Neural cell (in vitro differentiated cells): ENCODE results near the gene RCSD1. TPM values are rescaled to one million over a fixed set of nuclear protein-coding genes. Genes with fewer than 3 reads are reported as not detected.
"Not testable (repeated sequence)": the region's sequence is repeated elsewhere in the genome, so short reads cannot be mapped to it uniquely, and the experiment has no call there.

Experiments
- H2AFZ ChIP-seq: fragments of 200-600, 300-800 bp; sonication (generic), shearing (Covaris generic); 2 replicates; pipeline ENCODE4 v1.6.0; 2014; ENCODE audit warnings: low read depth, mild to moderate bottlenecking, antibody characterized with exemption, low read length, moderate library complexity
- H3F3A ChIP-seq: fragments of 200-600 bp; shearing (Covaris generic); 2 replicates; pipeline ENCODE4 v1.6.1; 2016; ENCODE audit warnings: mild to moderate bottlenecking, moderate library complexity, mixed read lengths, antibody characterized with exemption, low read length; ENCODE audit not compliant: insufficient read depth, poor library complexity, severe bottlenecking
- H3K27ac ChIP-seq: fragments of 200-600, 300-800 bp; sonication (generic), shearing (Covaris generic); 2 replicates; pipeline ENCODE4 v1.5.1; 2014; ENCODE audit warnings: mild to moderate bottlenecking, low read length, moderate library complexity
- H3K27me3 ChIP-seq: fragments of 300-800, 200-600 bp; sonication (generic), shearing (Covaris generic); 2 replicates; pipeline ENCODE4 v1.6.0; 2014; ENCODE audit warnings: mild to moderate bottlenecking, low read depth, low read length, moderate library complexity; ENCODE audit not compliant: insufficient read depth
- H3K36me3 ChIP-seq: fragments of 300-800, 200-600 bp; sonication (generic), shearing (Covaris generic); 2 replicates; pipeline ENCODE4 v1.5.1; 2014; ENCODE audit warnings: mild to moderate bottlenecking, antibody characterized with exemption, low read length, moderate library complexity; ENCODE audit not compliant: insufficient read depth
- H3K4me2 ChIP-seq: fragments of 300-800, 200-600 bp; sonication (generic), shearing (Covaris generic); 2 replicates; pipeline ENCODE4 v1.6.0; 2014; ENCODE audit warnings: mild to moderate bottlenecking, low read length
- H3K4me3 ChIP-seq: fragments of 300-800, 200-600 bp; sonication (generic), shearing (Covaris generic); 2 replicates; pipeline ENCODE4 v1.5.1; 2014; ENCODE audit warnings: mild to moderate bottlenecking, low read length, moderate library complexity
- H3K79me2 ChIP-seq: fragments of 200-600 bp; shearing (Covaris generic); replicated peaks from 2 replicates; pipeline ENCODE4 v1.6.0; 2014; ENCODE audit warnings: mild to moderate bottlenecking, low read length, moderate library complexity; ENCODE audit not compliant: insufficient read depth
- H3K9ac ChIP-seq: fragments of 300-800, 200-600 bp; sonication (generic), shearing (Covaris generic); 2 replicates; pipeline ENCODE4 v1.6.1; 2016; ENCODE audit warnings: mild to moderate bottlenecking, low read length, mixed read lengths
- H3K9me2 ChIP-seq: fragments of 200-600 bp; shearing (Covaris generic); 2 replicates; pipeline ENCODE4 v1.6.1; 2016; ENCODE audit warnings: mild to moderate bottlenecking, low read length, mixed read lengths; ENCODE audit not compliant: insufficient read depth
- H3K9me3 ChIP-seq: fragments of 200-600, 300-800 bp; sonication (generic), shearing (Covaris generic); 2 replicates; pipeline ENCODE4 v1.6.1; 2016; ENCODE audit warnings: mild to moderate bottlenecking, mixed run types, low read length, moderate library complexity, mixed read lengths
- H4K20me1 ChIP-seq: fragments of 200-600 bp; shearing (Covaris generic); 2 replicates; pipeline ENCODE4 v1.6.1; 2016; ENCODE audit warnings: mild to moderate bottlenecking, mixed run types; ENCODE audit not compliant: insufficient read depth
- EP300 ChIP-seq: fragments of 450-650 bp; conservative IDR thresholded peaks from 2 replicates; pipeline ENCODE4 v1.6.1; 2014; ENCODE audit warnings: antibody characterized with exemption, mild to moderate bottlenecking, moderate library complexity; ENCODE audit not compliant: poor library complexity, severe bottlenecking
- EZH2 ChIP-seq: fragments of 200-600, 300-800 bp; shearing (Covaris generic), sonication (generic); IDR thresholded peaks from 2 replicates; pipeline ENCODE4 v1.6.1; 2014; ENCODE audit warnings: antibody characterized with exemption, low read length, borderline replicate concordance, mild to moderate bottlenecking; ENCODE audit not compliant: insufficient read depth, poor library complexity, severe bottlenecking
- MXI1 ChIP-seq: fragments of 450-650 bp; conservative IDR thresholded peaks from 2 replicates; pipeline ENCODE4 v1.6.1; 2014; ENCODE audit warnings: antibody characterized with exemption, mild to moderate bottlenecking; ENCODE audit not compliant: poor library complexity, severe bottlenecking
- POLR2AphosphoS5 ChIP-seq: IDR thresholded peaks from 2 replicates; pipeline ENCODE4 v1.6.1; 2012
- RAD21 ChIP-seq: fragments of 450-650 bp; conservative IDR thresholded peaks from 2 replicates; pipeline ENCODE4 v1.6.1; 2014; ENCODE audit warnings: antibody characterized with exemption, mild to moderate bottlenecking, moderate library complexity
- SMC3 ChIP-seq: fragments of 450-650 bp; conservative IDR thresholded peaks from 2 replicates; pipeline ENCODE4 v1.6.1; 2014; ENCODE audit warnings: antibody characterized with exemption, mild to moderate bottlenecking, moderate library complexity; ENCODE audit not compliant: poor library complexity
- TAF1 ChIP-seq: IDR thresholded peaks from 2 replicates; pipeline ENCODE4 v1.6.1; 2012; ENCODE audit warnings: low read depth
- polyA plus RNA-seq: library from polyadenylated mRNA; depleted of rRNA; stranded (reverse); fragments of >200 nt; gene quantifications from 2 replicates; pipeline ENCODE4 v1.2.3, GENCODE V29; 2014
- TF ChIP-seq, protein P1 (sequence below): fragments of 450-650 bp; IDR thresholded peaks from 2 replicates; pipeline ENCODE4 v1.5.1; 2014; ENCODE audit warnings: antibody characterized with exemption, mild to moderate bottlenecking, moderate library complexity; ENCODE audit not compliant: poor library complexity, severe bottlenecking
- TF ChIP-seq, protein P2 (sequence below): IDR thresholded peaks from 2 replicates; pipeline ENCODE4 v1.6.1; 2012; ENCODE audit warnings: borderline replicate concordance

RCSD1 gene
- polyA plus RNA-seq, 1 donor from 2014 or later: not detected

GRCh38 chr1:167739752-167740151 is 109.7 kb downstream of the RCSD1 start:
- no peaks in the 10 kb centered on the region for H3K9me2 ChIP-seq
- H3K27ac ChIP-seq: no peak overlapping the region
- H3F3A ChIP-seq: no peaks in the 10 kb centered on the region
- H3K4me2 ChIP-seq: no peak overlapping the region
- no peak for TF ChIP-seq RAD21
- no peak for TF ChIP-seq SMC3
- no peak for TF ChIP-seq EP300
- TF ChIP-seq, protein P1, sequence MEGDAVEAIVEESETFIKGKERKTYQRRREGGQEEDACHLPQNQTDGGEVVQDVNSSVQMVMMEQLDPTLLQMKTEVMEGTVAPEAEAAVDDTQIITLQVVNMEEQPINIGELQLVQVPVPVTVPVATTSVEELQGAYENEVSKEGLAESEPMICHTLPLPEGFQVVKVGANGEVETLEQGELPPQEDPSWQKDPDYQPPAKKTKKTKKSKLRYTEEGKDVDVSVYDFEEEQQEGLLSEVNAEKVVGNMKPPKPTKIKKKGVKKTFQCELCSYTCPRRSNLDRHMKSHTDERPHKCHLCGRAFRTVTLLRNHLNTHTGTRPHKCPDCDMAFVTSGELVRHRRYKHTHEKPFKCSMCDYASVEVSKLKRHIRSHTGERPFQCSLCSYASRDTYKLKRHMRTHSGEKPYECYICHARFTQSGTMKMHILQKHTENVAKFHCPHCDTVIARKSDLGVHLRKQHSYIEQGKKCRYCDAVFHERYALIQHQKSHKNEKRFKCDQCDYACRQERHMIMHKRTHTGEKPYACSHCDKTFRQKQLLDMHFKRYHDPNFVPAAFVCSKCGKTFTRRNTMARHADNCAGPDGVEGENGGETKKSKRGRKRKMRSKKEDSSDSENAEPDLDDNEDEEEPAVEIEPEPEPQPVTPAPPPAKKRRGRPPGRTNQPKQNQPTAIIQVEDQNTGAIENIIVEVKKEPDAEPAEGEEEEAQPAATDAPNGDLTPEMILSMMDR: no peak
- no peak for TF ChIP-seq MXI1
- TF ChIP-seq, protein P2, sequence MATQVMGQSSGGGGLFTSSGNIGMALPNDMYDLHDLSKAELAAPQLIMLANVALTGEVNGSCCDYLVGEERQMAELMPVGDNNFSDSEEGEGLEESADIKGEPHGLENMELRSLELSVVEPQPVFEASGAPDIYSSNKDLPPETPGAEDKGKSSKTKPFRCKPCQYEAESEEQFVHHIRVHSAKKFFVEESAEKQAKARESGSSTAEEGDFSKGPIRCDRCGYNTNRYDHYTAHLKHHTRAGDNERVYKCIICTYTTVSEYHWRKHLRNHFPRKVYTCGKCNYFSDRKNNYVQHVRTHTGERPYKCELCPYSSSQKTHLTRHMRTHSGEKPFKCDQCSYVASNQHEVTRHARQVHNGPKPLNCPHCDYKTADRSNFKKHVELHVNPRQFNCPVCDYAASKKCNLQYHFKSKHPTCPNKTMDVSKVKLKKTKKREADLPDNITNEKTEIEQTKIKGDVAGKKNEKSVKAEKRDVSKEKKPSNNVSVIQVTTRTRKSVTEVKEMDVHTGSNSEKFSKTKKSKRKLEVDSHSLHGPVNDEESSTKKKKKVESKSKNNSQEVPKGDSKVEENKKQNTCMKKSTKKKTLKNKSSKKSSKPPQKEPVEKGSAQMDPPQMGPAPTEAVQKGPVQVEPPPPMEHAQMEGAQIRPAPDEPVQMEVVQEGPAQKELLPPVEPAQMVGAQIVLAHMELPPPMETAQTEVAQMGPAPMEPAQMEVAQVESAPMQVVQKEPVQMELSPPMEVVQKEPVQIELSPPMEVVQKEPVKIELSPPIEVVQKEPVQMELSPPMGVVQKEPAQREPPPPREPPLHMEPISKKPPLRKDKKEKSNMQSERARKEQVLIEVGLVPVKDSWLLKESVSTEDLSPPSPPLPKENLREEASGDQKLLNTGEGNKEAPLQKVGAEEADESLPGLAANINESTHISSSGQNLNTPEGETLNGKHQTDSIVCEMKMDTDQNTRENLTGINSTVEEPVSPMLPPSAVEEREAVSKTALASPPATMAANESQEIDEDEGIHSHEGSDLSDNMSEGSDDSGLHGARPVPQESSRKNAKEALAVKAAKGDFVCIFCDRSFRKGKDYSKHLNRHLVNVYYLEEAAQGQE: no peak
- TF ChIP-seq POLR2AphosphoS5: no peak
- no peak for TF ChIP-seq EZH2
- no peak for TF ChIP-seq TAF1
- H3K4me3 ChIP-seq: no peak overlapping the region
- H3K9ac ChIP-seq: no peak overlapping the region
- no peaks in the 10 kb centered on the region for H3K9me3 ChIP-seq
- no peaks in the 10 kb centered on the region for H3K27me3 ChIP-seq
- no peaks in the 10 kb centered on the region for H4K20me1 ChIP-seq
- peaks cover 6% of the 10 kb centered on the region for H3K79me2 ChIP-seq
- no peak overlapping the region for H2AFZ ChIP-seq
- no peaks in the 10 kb centered on the region for H3K36me3 ChIP-seq

GRCh38 chr1:167741103-167741502 is 111.1 kb downstream of the RCSD1 start:
- not testable (repeated sequence) for H3K9ac ChIP-seq, H3K27ac ChIP-seq, H3K36me3 ChIP-seq, H3K4me2 ChIP-seq, H3K9me2 ChIP-seq, H3K9me3 ChIP-seq, H2AFZ ChIP-seq, H4K20me1 ChIP-seq, H3F3A ChIP-seq, H3K4me3 ChIP-seq, H3K27me3 ChIP-seq, H3K79me2 ChIP-seq

DNA sequence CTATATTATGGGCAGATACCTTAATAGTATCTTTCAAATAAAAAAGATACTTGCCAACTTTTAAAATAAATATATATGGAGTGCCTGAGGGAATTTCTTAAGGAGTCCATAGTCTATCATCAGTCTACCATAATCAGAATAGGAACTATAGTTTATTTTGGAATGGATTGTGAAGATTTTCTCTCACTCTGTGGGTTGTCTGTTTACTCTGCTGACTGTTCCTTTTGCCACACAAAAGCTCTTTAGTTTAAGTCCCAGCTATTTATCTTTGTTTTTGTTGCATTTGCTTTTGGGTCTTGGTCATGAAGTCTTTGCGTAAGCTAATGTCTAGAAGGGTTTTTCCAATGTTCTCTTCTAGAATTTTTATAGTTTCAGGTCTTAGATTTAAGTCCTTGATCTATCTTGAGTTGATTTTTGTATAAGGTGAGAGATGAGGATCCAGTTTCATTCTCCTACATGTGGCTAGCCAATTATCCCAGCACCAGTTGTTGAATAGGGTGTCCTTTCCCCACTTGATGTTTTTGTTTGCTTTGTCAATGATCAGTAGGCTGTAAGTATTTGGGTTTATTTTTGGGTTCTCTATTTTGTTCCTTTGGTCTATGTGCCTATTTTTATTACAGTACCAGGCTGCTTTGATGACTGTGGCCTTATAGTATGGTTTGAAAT is 112.5 kb downstream of the RCSD1 start:
- not testable (repeated sequence) for H3K9ac ChIP-seq, H3K9me3 ChIP-seq, H3K4me3 ChIP-seq, H3K9me2 ChIP-seq, H3K36me3 ChIP-seq, H3K27me3 ChIP-seq, H2AFZ ChIP-seq, H3K27ac ChIP-seq, H3F3A ChIP-seq, H4K20me1 ChIP-seq, H3K4me2 ChIP-seq
- peaks cover 12% of the 10 kb centered on the region for H3K79me2 ChIP-seq
